Astrocyte of the spinal cord (primary cell): ENCODE measurements around the gene DBR1.

Experiments used
- DNase-seq: peaks from one replicate; pipeline ENCODE4 v3.0.0; 2011; ENCODE audit warnings: low read depth, low spot score
- H3K4me3 ChIP-seq: 2 replicates; pipeline ENCODE4 v1.5.1; 2011; ENCODE audit warnings: low read depth, mild to moderate bottlenecking, low read length, moderate library complexity
- CTCF ChIP-seq: IDR thresholded peaks from 2 replicates; pipeline ENCODE4 v1.5.1; 2012; ENCODE audit warnings: low read depth, mild to moderate bottlenecking, low read length, inconsistent platforms
- in situ Hi-C: cut with HindIII; loops from 2 replicates; pipeline ENCODE4 v1.10.0; 2017; ENCODE audit warnings: low sequenced_read_pairs

Gene DBR1

DNA sequence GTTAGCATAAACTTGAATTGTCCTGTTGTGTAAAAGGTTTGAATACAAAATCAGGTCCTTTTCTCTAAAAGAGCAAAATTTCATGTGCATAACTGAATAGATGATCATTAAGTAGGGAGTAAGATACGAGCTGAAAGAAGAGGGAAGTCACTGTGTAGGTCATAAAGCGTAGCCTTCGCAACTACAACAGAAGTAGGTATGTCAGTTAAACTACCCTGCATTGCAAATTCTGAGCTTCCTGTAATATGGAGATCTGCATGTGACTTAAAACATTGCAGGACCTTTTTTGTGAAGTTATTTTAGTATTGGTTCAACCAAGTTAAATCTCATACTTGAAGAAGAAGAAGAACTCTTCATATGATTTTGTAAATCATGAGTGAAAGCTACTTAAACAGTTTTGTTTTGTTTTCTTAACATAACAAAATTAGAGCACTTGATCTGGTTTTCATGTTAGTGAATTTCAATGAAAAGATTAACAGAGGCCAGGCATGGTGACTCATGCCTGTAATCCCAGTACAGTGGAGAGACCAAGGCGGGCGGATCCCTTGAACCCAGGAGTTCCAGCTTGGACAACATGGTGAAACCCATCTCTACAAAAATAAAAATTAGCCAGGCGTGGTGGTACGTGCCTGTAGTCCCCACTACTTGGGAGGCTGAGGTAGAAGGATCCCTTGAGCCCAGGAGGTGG lies 38.8 kb upstream of the DBR1 start:
- in situ Hi-C loops, result no loop called here
- no peak for TF ChIP-seq CTCF
- no peak overlapping the region for H3K4me3 ChIP-seq
- DNase-seq, result no peak

GRCh38 chr3:138210528-138210927 lies 35.8 kb upstream of the DBR1 start:
- DNase-seq, result no peak
- in situ Hi-C loops, result no loop called here
- H3K4me3 ChIP-seq, result no peak overlapping the region
- no peak for TF ChIP-seq CTCF

DNA sequence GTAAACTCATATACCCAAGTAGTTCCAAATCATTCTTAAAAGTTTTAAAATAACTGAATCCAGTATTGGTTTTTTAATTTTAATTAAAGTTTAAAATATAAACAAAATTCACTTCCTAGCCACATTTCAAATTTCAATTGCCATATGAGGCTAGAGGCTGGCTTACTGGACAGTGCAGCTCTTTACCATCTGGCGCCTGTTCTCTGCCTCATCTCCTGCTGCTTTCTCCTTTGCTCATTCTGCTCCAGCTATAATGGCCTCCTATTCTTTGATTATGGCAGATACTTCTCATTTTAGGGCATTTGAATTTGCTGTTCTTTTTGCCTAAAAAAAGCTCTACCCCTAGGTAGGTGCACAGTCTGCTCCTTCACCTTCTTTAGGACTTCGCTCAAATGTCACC lies 31.5 kb upstream of the DBR1 start:
- TF ChIP-seq CTCF, result no peak
- H3K4me3 ChIP-seq, result no peak overlapping the region
- no peak for DNase-seq
- in situ Hi-C loops, result no loop called here

GRCh38 chr3:138205527-138205926 lies 30.8 kb upstream of the DBR1 start:
- H3K4me3 ChIP-seq, result no peak overlapping the region
- DNase-seq, result no peak
- no peak for TF ChIP-seq CTCF
- in situ Hi-C loops, result no loop called here

DNA sequence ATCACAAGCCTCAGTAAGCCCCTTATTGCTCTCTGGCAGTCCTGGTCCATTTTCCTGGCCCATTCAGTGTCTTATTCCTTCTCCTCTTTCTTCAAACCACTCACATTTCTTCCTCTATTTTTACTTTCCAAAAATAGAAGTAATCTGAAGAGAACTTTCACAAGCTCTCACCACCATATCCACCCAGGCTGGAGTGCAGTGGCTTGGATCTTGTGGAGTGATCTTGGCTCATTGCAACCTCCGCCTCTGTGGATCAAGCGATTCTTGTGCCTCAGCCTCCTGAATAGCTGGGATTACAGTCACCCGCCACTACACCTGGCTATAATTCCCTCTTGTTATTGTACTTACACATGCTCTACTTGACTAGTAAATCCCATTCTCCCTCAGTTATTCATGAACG lies 29.2 kb upstream of the DBR1 start:
- no peak for TF ChIP-seq CTCF
- in situ Hi-C loops, result no loop called here
- no peak overlapping the region for H3K4me3 ChIP-seq
- DNase-seq, result no peak

DNA sequence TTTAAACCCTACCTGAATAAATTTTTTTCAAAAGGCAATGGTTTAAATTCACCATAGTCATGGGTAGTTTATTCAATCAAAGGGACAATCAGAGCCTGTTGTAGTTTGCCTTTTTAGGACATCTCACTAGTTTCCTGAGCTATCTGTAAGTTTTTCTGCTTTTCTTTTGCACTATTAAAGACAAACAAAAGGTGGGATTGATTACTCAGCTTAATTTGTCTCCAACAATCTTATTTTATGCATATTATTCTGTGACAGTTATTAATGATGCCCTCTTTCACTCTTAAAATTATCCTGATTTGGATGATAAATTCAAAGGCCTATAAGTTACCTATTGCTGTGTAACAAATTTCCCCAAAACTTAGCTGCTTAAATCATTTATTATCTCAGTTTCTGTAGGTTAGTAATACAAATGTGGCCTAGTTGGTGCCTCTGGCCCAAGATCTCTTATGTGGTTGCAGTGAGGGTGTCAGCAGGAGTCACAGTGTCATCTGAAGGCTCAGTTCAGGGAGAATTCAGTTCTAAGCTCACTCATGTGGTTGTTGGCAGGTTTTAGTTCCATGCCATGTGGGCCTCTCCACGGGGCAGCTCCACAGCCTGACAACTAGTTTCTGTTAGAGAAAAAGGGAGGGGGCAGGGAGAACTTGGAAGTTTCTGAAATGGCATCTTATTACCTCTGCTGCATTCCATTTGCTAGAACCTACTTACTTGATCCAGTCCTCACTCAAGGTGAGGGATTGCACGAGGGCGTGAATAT lies 28.4 kb upstream of the DBR1 start:
- no peak overlapping the region for H3K4me3 ChIP-seq
- in situ Hi-C loops, result no loop called here
- TF ChIP-seq CTCF, result no peak
- no peak for DNase-seq
